HG03439 (cell line): Measurements from ENCODE around the gene CLEC4G.
"Not testable (repeated sequence)": the region's sequence is repeated elsewhere in the genome, so short reads cannot be mapped to it uniquely, and the experiment has no call there.

Experiments used
- ATAC-seq: cut with Tn5 transposase; IDR thresholded peaks from one replicate; pipeline ENCODE4 v1.9.1; 2021; ENCODE audit warnings: mild to moderate bottlenecking, moderate library complexity; ENCODE audit not compliant: unreplicated experiment

The CLEC4G gene

GRCh38 chr19:7746903-7747884 is 15.3 kb upstream of the CLEC4G start, which contains the start of gene CD209:
Gene CD209, minus strand, starts transcription at chr19:7747534. Its CDS starts 23 bp downstream, at chr19:7747511.
- ATAC-seq, result no peak

GRCh38 chr19:7746306-7746705 is 14.4 kb upstream of the CLEC4G start:
- not testable (repeated sequence) for ATAC-seq

GRCh38 chr19:7744871-7745650 is 13.2 kb upstream of the CLEC4G start:
- ATAC-seq, result no peak

- no peak for ATAC-seq
Observed at GRCh38 chr19:7744199-7744786, 12.4 kb upstream of the CLEC4G start.

- peak; percentile 60 for ATAC-seq
Observed at GRCh38 chr19:7743425-7743841, 11.5 kb upstream of the CLEC4G start.

- ATAC-seq, result no peak
Observed at GRCh38 chr19:7742991-7743390, 11.1 kb upstream of the CLEC4G start.

- no peak for ATAC-seq
Observed at GRCh38 chr19:7742575-7742974, 10.7 kb upstream of the CLEC4G start.

- ATAC-seq, result no peak
Observed at GRCh38 chr19:7740682-7741054, 8.8 kb upstream of the CLEC4G start.

GRCh38 chr19:7739801-7740681 is 8.1 kb upstream of the CLEC4G start:
- ATAC-seq, result no peak

- ATAC-seq, result no peak
Observed at GRCh38 chr19:7739211-7739755, 7.4 kb upstream of the CLEC4G start.

GRCh38 chr19:7738023-7738422 is 6.1 kb upstream of the CLEC4G start:
- ATAC-seq, result no peak

GRCh38 chr19:7737215-7737614 is 5.3 kb upstream of the CLEC4G start:
- ATAC-seq, result no peak

- no peak for ATAC-seq
Observed at GRCh38 chr19:7736148-7736547, 4.2 kb upstream of the CLEC4G start.

GRCh38 chr19:7734220-7735203 is 2.6 kb upstream of the CLEC4G start:
- no peak for ATAC-seq

- ATAC-seq, result no peak
Observed at GRCh38 chr19:7733376-7733775, 1.5 kb upstream of the CLEC4G start.

GRCh38 chr19:7731615-7732014 is 295 bp downstream of the CLEC4G start:
- no peak for ATAC-seq

- no peak for ATAC-seq
Observed at GRCh38 chr19:7731218-7731595, 703 bp downstream of the CLEC4G start.

GRCh38 chr19:7730286-7731217 is 1.4 kb downstream of the CLEC4G start:
- no peak for ATAC-seq
